Upper lobe of right lung (tissue), 1 donor: ENCODE measurements around the gene P2RY2. TPM values are rescaled to one million over a fixed set of nuclear protein-coding genes. Genes with fewer than 3 reads are reported as not detected.

ENCODE experiments used
- ATAC-seq: fragments of 200-7000 bp; cut with Tn5 transposase; one replicate; pipeline ENCODE4 v1.9.1; 2020; ENCODE audit warnings: mild to moderate bottlenecking, moderate library complexity
- DNase-seq: peaks from one replicate; pipeline ENCODE4 v3.0.0-alpha.2; 2020
- H3K27ac ChIP-seq: fragments of 200-600 bp; one replicate; pipeline ENCODE4 v1.8.0; 2022
- H3K27me3 ChIP-seq: fragments of 200-600 bp; one replicate; pipeline ENCODE4 v1.8.0; 2022; ENCODE audit warnings: mild to moderate bottlenecking
- H3K36me3 ChIP-seq: fragments of 200-600 bp; one replicate; pipeline ENCODE4 v1.8.0; 2022
- H3K4me1 ChIP-seq: fragments of 200-600 bp; one replicate; pipeline ENCODE4 v1.8.0; 2022
- H3K4me3 ChIP-seq: fragments of 200-600 bp; one replicate; pipeline ENCODE4 v1.8.0; 2022; ENCODE audit warnings: mild to moderate bottlenecking
- H3K9me3 ChIP-seq: fragments of 200-600 bp; one replicate; pipeline ENCODE4 v1.8.0; 2022
- CTCF ChIP-seq: fragments of 200-600 bp; IDR thresholded peaks from one replicate; pipeline ENCODE4 v1.8.0; 2022; ENCODE audit warnings: antibody characterized with exemption
- intact Hi-C: fragments of 100-400 bp; cut with DNase I; formaldehyde crosslinking; loops from one replicate; pipeline ENCODE4 v1.11.0; 2022
- total RNA-seq: library from RNA; stranded (reverse); fragmentation: NEBNext Ultra II Directional; extraction: Animal tissue kit (Norgen Biotek cat#: 25700); gene quantifications from one replicate; pipeline ENCODE4 v1.2.1, GENCODE V29; 2021
- donor health status: DM: no; HTN: yes; CAD: no; lungs with severe emphysema.

P2RY2 gene
- total RNA-seq, 1 donor from 2014 or later, result 7.4 TPM

GRCh38 chr11:73193251-73194033 lies 24.6 kb upstream of the P2RY2 start:
- no peak overlapping the region for H3K27ac ChIP-seq
- H3K9me3 ChIP-seq, result no peaks in the 10 kb centered on the region
- no peak for TF ChIP-seq CTCF
- no peaks in the 10 kb centered on the region for H3K36me3 ChIP-seq
- no peak for DNase-seq
- intact Hi-C loops, result no loop called here
- ATAC-seq, result no peak
- H3K27me3 ChIP-seq, result no peaks in the 10 kb centered on the region
- H3K4me3 ChIP-seq, result no peak overlapping the region
- H3K4me1 ChIP-seq, result no peaks in the 10 kb centered on the region

GRCh38 chr11:73194034-73194507 lies 24.0 kb upstream of the P2RY2 start:
- Histone ChIP-seq H3K9me3 (no peaks in the 10 kb centered on the region), H3K27me3 (no peaks in the 10 kb centered on the region), H3K4me1 (no peaks in the 10 kb centered on the region), H3K36me3 (no peaks in the 10 kb centered on the region), H3K27ac (no peak overlapping the region), H3K4me3 (no peak overlapping the region)
- no peak for DNase-seq
- TF ChIP-seq CTCF, result no peak
- intact Hi-C loops, result no loop called here
- no peak for ATAC-seq

- ATAC-seq, result no peak
- Histone ChIP-seq H3K4me1 (no peaks in the 10 kb centered on the region), H3K27me3 (no peaks in the 10 kb centered on the region), H3K9me3 (no peaks in the 10 kb centered on the region), H3K27ac (no peak overlapping the region), H3K36me3 (no peaks in the 10 kb centered on the region), H3K4me3 (no peak overlapping the region)
- TF ChIP-seq CTCF, result no peak
- no peak for DNase-seq
- intact Hi-C loops, result no loop called here
Observed at GRCh38 chr11:73194593-73194992, 23.5 kb upstream of the P2RY2 start.

GRCh38 chr11:73195191-73196007 lies 22.7 kb upstream of the P2RY2 start:
- no peaks in the 10 kb centered on the region for H3K36me3 ChIP-seq
- no peak overlapping the region for H3K4me3 ChIP-seq
- DNase-seq, result no peak
- no peak for ATAC-seq
- no peak for TF ChIP-seq CTCF
- no peak overlapping the region for H3K27ac ChIP-seq
- H3K9me3 ChIP-seq, result no peaks in the 10 kb centered on the region
- H3K27me3 ChIP-seq, result no peaks in the 10 kb centered on the region
- peaks cover 6% of the 10 kb centered on the region for H3K4me1 ChIP-seq
- intact Hi-C loops, result no loop called here

GRCh38 chr11:73196576-73196975 lies 21.5 kb upstream of the P2RY2 start:
- ATAC-seq (no peak), DNase-seq (no peak)
- Histone ChIP-seq H3K9me3 (no peaks in the 10 kb centered on the region), H3K36me3 (no peaks in the 10 kb centered on the region), H3K27me3 (no peaks in the 10 kb centered on the region), H3K27ac (no peak overlapping the region), H3K4me1 (peaks cover 9% of the 10 kb centered on the region), H3K4me3 (no peak overlapping the region)
- no peak for TF ChIP-seq CTCF
- intact Hi-C loops, result no loop called here
